Measurements from ENCODE around the gene SBK2.

Gene SBK2

GRCh38 chr19:55554741-55555152 lies 17.8 kb upstream of the SBK2 start:
- CTCF ChIA-PET, result no interaction called here
- POLR2A ChIA-PET, result no interaction called here
- TF ChIP-seq FOXK2 (IDR thresholded peaks at IDR 0.05) (no peak), ZNF384 (IDR thresholded peaks at IDR 0.05) (no peak), TARDBP (IDR thresholded peaks at IDR 0.05) (no peak), ARNT (IDR thresholded peaks at IDR 0.05) (no peak), CTBP1 (IDR thresholded peaks at IDR 0.05; ENCODE audit: borderline replicate concordance) (no peak), NFRKB (IDR thresholded peaks at IDR 0.05) (no peak), BHLHE40 (IDR thresholded peaks at IDR 0.05; ENCODE audit: borderline replicate concordance) (no peak), FOXA1 (IDR thresholded peaks at IDR 0.05) (no peak), PKNOX1 (IDR thresholded peaks at IDR 0.05) (no peak), L3MBTL2 (conservative IDR thresholded peaks at IDR 0.05) (no peak), LEF1 (IDR thresholded peaks at IDR 0.05; ENCODE audit: borderline replicate concordance) (no peak), HDGF (IDR thresholded peaks at IDR 0.05; ENCODE audit: borderline replicate concordance) (no peak), SP1 (IDR thresholded peaks at IDR 0.05) (no peak), ELF4 (IDR thresholded peaks at IDR 0.05) (no peak), SUZ12 (IDR thresholded peaks at IDR 0.05) (no peak), FOXM1 (IDR thresholded peaks at IDR 0.05; ENCODE audit: borderline replicate concordance) (no peak)
- DNase-seq (ENCODE audit: extremely low spot score), result no peak

GRCh38 chr19:55554302-55554701 lies 17.4 kb upstream of the SBK2 start:
- TF ChIP-seq ARNT (IDR thresholded peaks at IDR 0.05), result no peak
- TF ChIP-seq TARDBP (IDR thresholded peaks at IDR 0.05), result no peak
- no peak for TF ChIP-seq ELF4 (IDR thresholded peaks at IDR 0.05)
- TF ChIP-seq FOXA1 (IDR thresholded peaks at IDR 0.05), result no peak
- TF ChIP-seq FOXK2 (IDR thresholded peaks at IDR 0.05), result no peak
- TF ChIP-seq HDGF (IDR thresholded peaks at IDR 0.05; ENCODE audit: borderline replicate concordance), result no peak
- TF ChIP-seq ZNF384 (IDR thresholded peaks at IDR 0.05), result no peak
- no peak for TF ChIP-seq NFRKB (IDR thresholded peaks at IDR 0.05)
- no peak for TF ChIP-seq PKNOX1 (IDR thresholded peaks at IDR 0.05)
- no peak for TF ChIP-seq L3MBTL2 (conservative IDR thresholded peaks at IDR 0.05)
- no peak for TF ChIP-seq SP1 (IDR thresholded peaks at IDR 0.05)
- no peak for TF ChIP-seq BHLHE40 (IDR thresholded peaks at IDR 0.05; ENCODE audit: borderline replicate concordance)
- TF ChIP-seq CTBP1 (IDR thresholded peaks at IDR 0.05; ENCODE audit: borderline replicate concordance), result no peak
- TF ChIP-seq LEF1 (IDR thresholded peaks at IDR 0.05; ENCODE audit: borderline replicate concordance), result no peak
- ChIA-PET CTCF (no interaction called here), POLR2A (no interaction called here)
- no peak for DNase-seq (ENCODE audit: extremely low spot score)

GRCh38 chr19:55553217-55554182 lies 16.6 kb upstream of the SBK2 start:
- TF ChIP-seq HDGF (IDR thresholded peaks at IDR 0.05; ENCODE audit: borderline replicate concordance) (no peak), CTBP1 (IDR thresholded peaks at IDR 0.05; ENCODE audit: borderline replicate concordance) (no peak), FOXM1 (IDR thresholded peaks at IDR 0.05; ENCODE audit: borderline replicate concordance) (no peak), BHLHE40 (IDR thresholded peaks at IDR 0.05; ENCODE audit: borderline replicate concordance) (no peak), LEF1 (IDR thresholded peaks at IDR 0.05; ENCODE audit: borderline replicate concordance) (no peak), ZNF384 (IDR thresholded peaks at IDR 0.05) (no peak), ARNT (IDR thresholded peaks at IDR 0.05) (no peak), SP1 (IDR thresholded peaks at IDR 0.05) (no peak), PKNOX1 (IDR thresholded peaks at IDR 0.05) (no peak), FOXK2 (IDR thresholded peaks at IDR 0.05) (no peak), FOXA1 (IDR thresholded peaks at IDR 0.05) (no peak)
- DNase-seq (ENCODE audit: extremely low spot score), result no peak
- ChIA-PET CTCF (no interaction called here), POLR2A (no interaction called here)

- ChIA-PET CTCF (interaction anchor here (0.6 kb wide), 1 partner anchor 51 kb away, joined by 6 read pairs; no protein-coding TSS in a partner anchor), POLR2A (interaction anchor here (0.6 kb wide), 1 partner anchor 54 kb away, joined by 3 read pairs; no protein-coding TSS in a partner anchor)
- no peak for DNase-seq (ENCODE audit: extremely low spot score)
- TF ChIP-seq LEF1 (IDR thresholded peaks at IDR 0.05; ENCODE audit: borderline replicate concordance), result no peak
- no peak for TF ChIP-seq ELF4 (IDR thresholded peaks at IDR 0.05)
- no peak for TF ChIP-seq L3MBTL2 (conservative IDR thresholded peaks at IDR 0.05)
- no peak for TF ChIP-seq HDGF (IDR thresholded peaks at IDR 0.05; ENCODE audit: borderline replicate concordance)
- no peak for TF ChIP-seq FOXM1 (IDR thresholded peaks at IDR 0.05; ENCODE audit: borderline replicate concordance)
- no peak for TF ChIP-seq SUZ12 (IDR thresholded peaks at IDR 0.05)
- TF ChIP-seq NFRKB (IDR thresholded peaks at IDR 0.05), result no peak
Observed at GRCh38 chr19:55552620-55553019, 15.7 kb upstream of the SBK2 start.

- DNase-seq (ENCODE audit: extremely low spot score), result no peak
- TF ChIP-seq FOXK2 (IDR thresholded peaks at IDR 0.05), result no peak
- ChIA-PET CTCF (interaction anchor here (0.6 kb wide), 1 partner anchor 52 kb away, joined by 6 read pairs; no protein-coding TSS in a partner anchor), POLR2A (interaction anchor here (0.6 kb wide), 1 partner anchor 55 kb away, joined by 3 read pairs; no protein-coding TSS in a partner anchor)
Observed at GRCh38 chr19:55552206-55552605, 15.3 kb upstream of the SBK2 start.

GRCh38 chr19:55550321-55550650 lies 13.4 kb upstream of the SBK2 start:
- no peak for TF ChIP-seq PKNOX1 (IDR thresholded peaks at IDR 0.05)
- no peak for TF ChIP-seq ARNT (IDR thresholded peaks at IDR 0.05)
- TF ChIP-seq CTBP1 (IDR thresholded peaks at IDR 0.05; ENCODE audit: borderline replicate concordance), result no peak
- no peak for TF ChIP-seq L3MBTL2 (conservative IDR thresholded peaks at IDR 0.05)
- TF ChIP-seq HDGF (IDR thresholded peaks at IDR 0.05; ENCODE audit: borderline replicate concordance), result no peak
- no peak for TF ChIP-seq ZNF384 (IDR thresholded peaks at IDR 0.05)
- no peak for TF ChIP-seq SP1 (IDR thresholded peaks at IDR 0.05)
- TF ChIP-seq FOXK2 (IDR thresholded peaks at IDR 0.05), result no peak
- TF ChIP-seq TARDBP (IDR thresholded peaks at IDR 0.05), result no peak
- TF ChIP-seq SUZ12 (IDR thresholded peaks at IDR 0.05), result no peak
- no peak for TF ChIP-seq NFRKB (IDR thresholded peaks at IDR 0.05)
- no peak for TF ChIP-seq FOXA1 (IDR thresholded peaks at IDR 0.05)
- TF ChIP-seq BHLHE40 (IDR thresholded peaks at IDR 0.05; ENCODE audit: borderline replicate concordance), result no peak
- TF ChIP-seq ELF4 (IDR thresholded peaks at IDR 0.05), result no peak
- TF ChIP-seq LEF1 (IDR thresholded peaks at IDR 0.05; ENCODE audit: borderline replicate concordance), result no peak
- TF ChIP-seq FOXM1 (IDR thresholded peaks at IDR 0.05; ENCODE audit: borderline replicate concordance), result no peak
- ChIA-PET POLR2A (interaction anchor here (0.9 to 1.6 kb wide), 5 partner anchors 30 to 470 kb away, joined by 3 to 11 read pairs (median 3); partner anchors contain the start of genes FIZ1, ZNF579 and ZNF628), CTCF (no interaction called here)
- DNase-seq (ENCODE audit: extremely low spot score), result no peak
